Measurements from ENCODE around the gene ZNF407. TPM values are rescaled to one million over a fixed set of nuclear protein-coding genes. Genes with fewer than 3 reads are reported as not detected.

ZNF407 gene
- total RNA-seq, 1 donor from 2014 or later = 13.2 TPM

GRCh38 chr18:74856928-74857327 lies 259.3 kb downstream of the ZNF407 start:
- no peaks in the 10 kb centered on the region for H3K9me3 Mint-ChIP-seq
- peaks cover 30% of the 10 kb centered on the region for H3K4me1 Mint-ChIP-seq
- H3K36me3 Mint-ChIP-seq (ENCODE audit: low read depth) = no peaks in the 10 kb centered on the region
- H3K27ac Mint-ChIP-seq (ENCODE audit: unreplicated experiment) = no peak overlapping the region
- TF ChIP-seq CTCF (conservative IDR thresholded peaks at IDR 0.05) = no peak
- no peaks in the 10 kb centered on the region for H3K27me3 Mint-ChIP-seq (ENCODE audit: low read depth)
- no peak for DNase-seq (ENCODE audit: low read depth, low spot score)
- H3K4me3 Mint-ChIP-seq = no peak overlapping the region

- TF ChIP-seq CTCF (conservative IDR thresholded peaks at IDR 0.05) = no peak
- no peak for DNase-seq (ENCODE audit: low read depth, low spot score)
Measured at GRCh38 chr18:74857901-74858300, 260.2 kb downstream of the ZNF407 start.

GRCh38 chr18:74861154-74861553 lies 263.5 kb downstream of the ZNF407 start:
- Mint-ChIP-seq H3K36me3 (ENCODE audit: low read depth) (no peaks in the 10 kb centered on the region), H3K4me3 (no peak overlapping the region), H3K27ac (ENCODE audit: unreplicated experiment) (no peak overlapping the region), H3K9me3 (no peaks in the 10 kb centered on the region), H3K27me3 (ENCODE audit: low read depth) (no peaks in the 10 kb centered on the region), H3K4me1 (peaks cover 22% of the 10 kb centered on the region)
- TF ChIP-seq CTCF (conservative IDR thresholded peaks at IDR 0.05) = no peak
- DNase-seq (ENCODE audit: low read depth, low spot score) = no peak

More at GRCh38 chr18:74857901-74858300, 260.2 kb downstream of the ZNF407 start:
- peaks cover 30% of the 10 kb centered on the region for H3K4me1 Mint-ChIP-seq
- no peaks in the 10 kb centered on the region for H3K36me3 Mint-ChIP-seq (ENCODE audit: low read depth)
- no peaks in the 10 kb centered on the region for H3K27me3 Mint-ChIP-seq (ENCODE audit: low read depth)
- H3K9me3 Mint-ChIP-seq = no peaks in the 10 kb centered on the region
- no peak overlapping the region for H3K4me3 Mint-ChIP-seq
- no peak overlapping the region for H3K27ac Mint-ChIP-seq (ENCODE audit: unreplicated experiment)

- Mint-ChIP-seq H3K4me3 (no peak overlapping the region), H3K4me1 (peaks cover 13% of the 10 kb centered on the region), H3K36me3 (ENCODE audit: low read depth) (no peaks in the 10 kb centered on the region), H3K9me3 (no peaks in the 10 kb centered on the region), H3K27ac (ENCODE audit: unreplicated experiment) (no peak overlapping the region), H3K27me3 (ENCODE audit: low read depth) (no peaks in the 10 kb centered on the region)
- no peak for DNase-seq (ENCODE audit: low read depth, low spot score)
- no peak for TF ChIP-seq CTCF (conservative IDR thresholded peaks at IDR 0.05)
Measured at GRCh38 chr18:74862094-74862493, 264.4 kb downstream of the ZNF407 start.

- Mint-ChIP-seq H3K4me1 (peaks cover 7% of the 10 kb centered on the region), H3K4me3 (no peak overlapping the region), H3K9me3 (no peaks in the 10 kb centered on the region), H3K27ac (ENCODE audit: unreplicated experiment) (no peak overlapping the region), H3K27me3 (ENCODE audit: low read depth) (no peaks in the 10 kb centered on the region), H3K36me3 (ENCODE audit: low read depth) (no peaks in the 10 kb centered on the region)
- no peak for DNase-seq (ENCODE audit: low read depth, low spot score)
- TF ChIP-seq CTCF (conservative IDR thresholded peaks at IDR 0.05) = no peak
Measured at GRCh38 chr18:74866577-74866976, 268.9 kb downstream of the ZNF407 start.

GRCh38 chr18:74868461-74868860 lies 270.8 kb downstream of the ZNF407 start:
- H3K9me3 Mint-ChIP-seq = no peaks in the 10 kb centered on the region
- H3K36me3 Mint-ChIP-seq (ENCODE audit: low read depth) = no peaks in the 10 kb centered on the region
- H3K27ac Mint-ChIP-seq (ENCODE audit: unreplicated experiment) = no peak overlapping the region
- DNase-seq (ENCODE audit: low read depth, low spot score) = no peak
- H3K4me3 Mint-ChIP-seq = no peak overlapping the region
- peaks cover 7% of the 10 kb centered on the region for H3K4me1 Mint-ChIP-seq
- H3K27me3 Mint-ChIP-seq (ENCODE audit: low read depth) = no peaks in the 10 kb centered on the region
- TF ChIP-seq CTCF (conservative IDR thresholded peaks at IDR 0.05) = no peak

All from neural crest cell (in vitro differentiated cells).